Stimulated activated CD4-positive, alpha-beta T cell treated with anti-CD3 and anti-CD28 coated beads, TNF-alpha, amount 100 ng/mL, for 4 hours (primary cell): Measurements from ENCODE around the gene TDRD5.

ENCODE experiments used
- DNase-seq, 3 experiments: peaks; one replicate each; pipeline ENCODE4 v3.0.0-alpha.2; 2020; ENCODE audit warnings: low read depth in 3 of 3

The TDRD5 gene

GRCh38 chr1:179591592-179592580, at the start of gene TDRD5:
TSS of gene TDRD5 (plus strand) at chr1:179591832. CDS start at chr1:179592616, 784 bp downstream.
- DNase-seq, result no peak

- no peak for DNase-seq
These were observed 46.3 kb upstream of the TDRD5 start for GRCh38 chr1:179545321-179545720.

GRCh38 chr1:179547021-179547535, 44.6 kb upstream of the TDRD5 start:
- DNase-seq, result no peak

- DNase-seq, result no peak
These were observed 42.8 kb upstream of the TDRD5 start for GRCh38 chr1:179548666-179549367.

GRCh38 chr1:179549368-179549700, 42.3 kb upstream of the TDRD5 start:
- DNase-seq, result no peak

GRCh38 chr1:179550746-179551682, 40.6 kb upstream of the TDRD5 start:
- no peak for DNase-seq

GRCh38 chr1:179554427-179554826, 37.2 kb upstream of the TDRD5 start:
- no peak for DNase-seq

- no peak for DNase-seq
These were observed 33.6 kb upstream of the TDRD5 start for GRCh38 chr1:179558078-179558477.

GRCh38 chr1:179575497-179576314, 15.9 kb upstream of the TDRD5 start, which contains the start of gene NPHS2:
TSS of gene NPHS2 (minus strand) at chr1:179575948. CDS start at chr1:179575864, 84 bp downstream.
- no peak for DNase-seq

- no peak for DNase-seq
These were observed 15.1 kb upstream of the TDRD5 start for GRCh38 chr1:179576509-179576908.

- DNase-seq, result no peak
These were observed 7.8 kb upstream of the TDRD5 start for GRCh38 chr1:179583771-179584320.

GRCh38 chr1:179586107-179586823, 5.4 kb upstream of the TDRD5 start:
- no peak for DNase-seq

- no peak for DNase-seq
These were observed 4.3 kb upstream of the TDRD5 start for GRCh38 chr1:179587336-179587735.

GRCh38 chr1:179588425-179589024, 3.1 kb upstream of the TDRD5 start:
- no peak for DNase-seq

GRCh38 chr1:179589509-179589908, 2.1 kb upstream of the TDRD5 start:
- DNase-seq, result no peak

- no peak for DNase-seq
These were observed 961 bp upstream of the TDRD5 start for GRCh38 chr1:179590671-179591070.

GRCh38 chr1:179591253-179591591, 410 bp upstream of the TDRD5 start:
- no peak for DNase-seq

GRCh38 chr1:179598631-179599030, 7.0 kb downstream of the TDRD5 start:
- DNase-seq, result no peak

- no peak for DNase-seq
These were observed 8.1 kb downstream of the TDRD5 start for GRCh38 chr1:179599623-179600249.
